HCT116 (cell line): ENCODE measurements around the gene PHACTR1. TPM values are rescaled to one million over a fixed set of nuclear protein-coding genes. Genes with fewer than 3 reads are reported as not detected.

Experiments
- ATAC-seq: fragments of 200-7000 bp; cut with Tn5 transposase; 2 replicates; pipeline ENCODE4 v1.9.1; 2020; ENCODE audit warnings: mild to moderate bottlenecking, moderate library complexity
- BruUV-seq: library from RNA; stranded (reverse); fragments of 400-500 nt; replicated peaks from 2 replicates; lab custom pipeline; 2021; lab: Mats Ljungman, UMichigan
- CTCF ChIA-PET: fragments of 300-600 bp; sonication (Branson Sonifier 250); formaldehyde crosslinking; loops from one replicate; lab custom pipeline; 2021; ENCODE audit warnings: antibody characterized with exemption; lab: Charles Lee
- POLR2A ChIA-PET: fragments of 300-600, 350-600 bp; sonication (Branson Sonifier 250); formaldehyde crosslinking; loops from one replicate; lab custom pipeline; 2021; ENCODE audit warnings: antibody characterized with exemption; lab: Charles Lee
- RAD21 ChIA-PET, 2 experiments: fragments of 300-600 bp; sonication (Branson Sonifier 250); formaldehyde crosslinking; loops; one replicate each; lab custom pipeline; 2023; ENCODE audit warnings: low total read pairs in 2 of 2; ENCODE audit not compliant: uncharacterized antibody in 2 of 2, unreplicated experiment in 2 of 2, low non-redundant PET in 1 of 2; lab: Charles Lee
- DNase-seq: peaks from one replicate; pipeline ENCODE4 v3.0.0-alpha.2; 2010; ENCODE audit warnings: low read depth, low spot score
- H2AFZ ChIP-seq: fragments of 200-600 bp; shearing (Covaris generic), sonication (generic); 2 replicates; pipeline ENCODE4 v1.6.1; 2017; ENCODE audit warnings: low read depth, mixed run types, mixed read lengths, antibody characterized with exemption, low read length; ENCODE audit not compliant: poor library complexity, severe bottlenecking
- H3K27ac ChIP-seq: 2 replicates; pipeline ENCODE4 v1.5.1; 2012; ENCODE audit warnings: low read depth, low read length
- H3K27me3 ChIP-seq: fragments of 200-600 bp; sonication (generic); 2 replicates; pipeline ENCODE4 v1.6.1; 2016; ENCODE audit warnings: mixed run types, low read length, mixed read lengths; ENCODE audit not compliant: insufficient read depth
- H3K36me3 ChIP-seq, 2 experiments: fragments of 200-500 bp in 1 of 2; fragments of 200-600 bp in 1 of 2; sonication (Bioruptor generic) in 1 of 2; sonication (generic) in 1 of 2; 2 replicates each; pipeline versions ENCODE4 v1.5.1 to v1.6.1; 2014 to 2016; ENCODE audit warnings: low read length in 2 of 2, inconsistent platforms in 1 of 2, mixed read lengths in 1 of 2, mixed run types in 1 of 2; ENCODE audit not compliant: insufficient read depth in 2 of 2, control insufficient read depth in 1 of 2
- H3K4me1 ChIP-seq, 2 experiments: fragments of 200-600 bp in 1 of 2; sonication (generic) in 1 of 2; 2 replicates each; pipeline versions ENCODE4 v1.5.1 to v1.6.1; 2012 to 2017; ENCODE audit warnings: low read length in 2 of 2, inconsistent platforms in 1 of 2, mild to moderate bottlenecking in 1 of 2, mixed read lengths in 1 of 2, mixed run types in 1 of 2, moderate library complexity in 1 of 2; ENCODE audit not compliant: insufficient read depth in 2 of 2, control insufficient read depth in 1 of 2
- H3K4me2 ChIP-seq: fragments of 200-600 bp; sonication (generic); 2 replicates; pipeline ENCODE4 v1.6.1; 2017; ENCODE audit warnings: mixed run types, low read length, mixed read lengths
- H3K4me3 ChIP-seq, 2 experiments: fragments of 200-600 bp in 1 of 2; sonication (generic) in 1 of 2; replicated peaks in 1 of 2; 2 replicates each; pipeline ENCODE4 v1.5.1; 2011 to 2016; ENCODE audit warnings: low read length in 2 of 2, control low read depth in 1 of 2, low read depth in 1 of 2, mild to moderate bottlenecking in 1 of 2, mixed read lengths in 1 of 2, mixed run types in 1 of 2
- H3K79me2 ChIP-seq: fragments of 200-600 bp; sonication (generic); 2 replicates; pipeline ENCODE4 v1.6.1; 2017; ENCODE audit warnings: mild to moderate bottlenecking, mixed run types, low read length, moderate library complexity, mixed read lengths; ENCODE audit not compliant: insufficient read depth
- H3K9ac ChIP-seq: fragments of 200-600 bp; sonication (generic); 2 replicates; pipeline ENCODE4 v1.6.1; 2016; ENCODE audit warnings: low read length, mixed read lengths
- H3K9me2 ChIP-seq: fragments of 200-600 bp; sonication (generic), shearing (Covaris generic); 2 replicates; pipeline ENCODE4 v1.6.1; 2017; ENCODE audit warnings: mixed run types, mild to moderate bottlenecking, moderate library complexity; ENCODE audit not compliant: insufficient read depth
- H3K9me3 ChIP-seq, 2 experiments: fragments of 200-500 bp in 1 of 2; fragments of 200-600 bp in 1 of 2; sonication (Bioruptor generic) in 1 of 2; sonication (generic) in 1 of 2; 2 replicates each; pipeline ENCODE4 v1.6.1; 2014 to 2017; ENCODE audit warnings: low read length in 2 of 2, mixed read lengths in 2 of 2, inconsistent platforms in 1 of 2, low read depth in 1 of 2, mild to moderate bottlenecking in 1 of 2, mixed run types in 1 of 2, moderate library complexity in 1 of 2; ENCODE audit not compliant: control insufficient read depth in 1 of 2, insufficient read depth in 1 of 2
- H4K20me1 ChIP-seq: fragments of 200-600 bp; sonication (generic), shearing (Covaris generic); 2 replicates; pipeline ENCODE4 v1.6.1; 2017; ENCODE audit warnings: mixed run types, mild to moderate bottlenecking, moderate library complexity; ENCODE audit not compliant: insufficient read depth
- CBX3 ChIP-seq: IDR thresholded peaks from 2 replicates; pipeline ENCODE4 v1.6.1; 2012; ENCODE audit warnings: low read depth
- ELF1 ChIP-seq: IDR thresholded peaks from 2 replicates; pipeline ENCODE4 v1.6.1; 2012; ENCODE audit warnings: low read depth, borderline replicate concordance
- EZH2 ChIP-seq: fragments of 200-600 bp; sonication (generic); IDR thresholded peaks from 2 replicates; pipeline ENCODE4 v1.6.1; 2017; ENCODE audit warnings: antibody characterized with exemption, mixed run types
- FOSL1 ChIP-seq: IDR thresholded peaks from 2 replicates; pipeline ENCODE4 v1.6.1; 2012; ENCODE audit warnings: low read depth
- JUND ChIP-seq: IDR thresholded peaks from 2 replicates; pipeline ENCODE4 v1.6.1; 2012
- POLR2A ChIP-seq: IDR thresholded peaks from 2 replicates; pipeline ENCODE4 v1.7.0; 2011; ENCODE audit warnings: borderline replicate concordance; ENCODE audit not compliant: insufficient read depth, insufficient read length; ENCODE audit errors: extremely low read depth
- POLR2AphosphoS5 ChIP-seq: IDR thresholded peaks from 2 replicates; pipeline ENCODE4 v1.6.1; 2011; ENCODE audit warnings: mild to moderate bottlenecking, low read depth, low read length, moderate library complexity
- RAD21 ChIP-seq: IDR thresholded peaks from 2 replicates; pipeline ENCODE4 v1.6.1; 2012; ENCODE audit warnings: low read depth, mild to moderate bottlenecking
- SP1 ChIP-seq: IDR thresholded peaks from 2 replicates; pipeline ENCODE4 v1.6.1; 2012; ENCODE audit warnings: low read depth
- ZBTB33 ChIP-seq: IDR thresholded peaks from 2 replicates; pipeline ENCODE4 v1.6.1; 2011; ENCODE audit warnings: mild to moderate bottlenecking, low read length, moderate library complexity; ENCODE audit not compliant: insufficient replicate concordance; ENCODE audit errors: extremely low read depth
- ZFX ChIP-seq: fragments of 450-650 bp; IDR thresholded peaks from 2 replicates; pipeline ENCODE4 v1.6.1; 2017
- intact Hi-C: fragments of 100-400 bp; cut with micrococcal nuclease; formaldehyde crosslinking; loops from 2 replicates; pipeline ENCODE4 v1.10.0; 2022
- total RNA-seq: library from RNA; stranded (reverse); gene quantifications from one replicate; pipeline ENCODE4 v1.2.1, GENCODE V29; 2021; ENCODE audit not compliant: unreplicated experiment
- TF ChIP-seq, protein P1 (sequence below), 3 experiments: fragments of 200-600 bp in 1 of 3; sonication (generic) in 1 of 3; IDR thresholded peaks in 2 of 3; conservative IDR thresholded peaks in 1 of 3; 2 replicates each; pipeline ENCODE4 v1.5.1; 2012 to 2017; ENCODE audit warnings: low read depth in 2 of 3, low read length in 2 of 3, antibody characterized with exemption in 1 of 3, borderline replicate concordance in 1 of 3, control low read depth in 1 of 3, mild to moderate bottlenecking in 1 of 3, mixed read lengths in 1 of 3, mixed run types in 1 of 3, moderate library complexity in 1 of 3; ENCODE audit not compliant: insufficient read depth in 1 of 3
- TF ChIP-seq, protein P2 (sequence below): IDR thresholded peaks from 2 replicates; pipeline ENCODE4 v1.6.1; 2012; ENCODE audit warnings: low read depth

The PHACTR1 gene
- total RNA-seq, 1 experiment from 2014 or later, result 0.17 TPM

GRCh38 chr6:13146442-13146841 lies 429.9 kb downstream of the PHACTR1 start:
- DNase-seq (no peak), ATAC-seq (no peak)
- intact Hi-C loops, result no loop called here
- no peak overlapping the region for H3K9ac ChIP-seq
- RAD21 ChIA-PET, result no interaction called here
- no peak for TF ChIP-seq SP1
- no peak for TF ChIP-seq ELF1
- TF ChIP-seq FOSL1, result no peak
- no peak for TF ChIP-seq RAD21
- no peak for TF ChIP-seq CBX3
- TF ChIP-seq POLR2A, result no peak
- TF ChIP-seq JUND, result no peak
- TF ChIP-seq POLR2AphosphoS5, result no peak
- TF ChIP-seq ZBTB33, result no peak
- TF ChIP-seq, protein P1, sequence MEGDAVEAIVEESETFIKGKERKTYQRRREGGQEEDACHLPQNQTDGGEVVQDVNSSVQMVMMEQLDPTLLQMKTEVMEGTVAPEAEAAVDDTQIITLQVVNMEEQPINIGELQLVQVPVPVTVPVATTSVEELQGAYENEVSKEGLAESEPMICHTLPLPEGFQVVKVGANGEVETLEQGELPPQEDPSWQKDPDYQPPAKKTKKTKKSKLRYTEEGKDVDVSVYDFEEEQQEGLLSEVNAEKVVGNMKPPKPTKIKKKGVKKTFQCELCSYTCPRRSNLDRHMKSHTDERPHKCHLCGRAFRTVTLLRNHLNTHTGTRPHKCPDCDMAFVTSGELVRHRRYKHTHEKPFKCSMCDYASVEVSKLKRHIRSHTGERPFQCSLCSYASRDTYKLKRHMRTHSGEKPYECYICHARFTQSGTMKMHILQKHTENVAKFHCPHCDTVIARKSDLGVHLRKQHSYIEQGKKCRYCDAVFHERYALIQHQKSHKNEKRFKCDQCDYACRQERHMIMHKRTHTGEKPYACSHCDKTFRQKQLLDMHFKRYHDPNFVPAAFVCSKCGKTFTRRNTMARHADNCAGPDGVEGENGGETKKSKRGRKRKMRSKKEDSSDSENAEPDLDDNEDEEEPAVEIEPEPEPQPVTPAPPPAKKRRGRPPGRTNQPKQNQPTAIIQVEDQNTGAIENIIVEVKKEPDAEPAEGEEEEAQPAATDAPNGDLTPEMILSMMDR (IDR thresholded peaks at IDR 0.05 in 2 of 3, conservative IDR thresholded peaks at IDR 0.05 in 1 of 3; ENCODE audit: borderline replicate concordance in 1 of 3, insufficient read depth in 1 of 3, low read depth in 2 of 3, low read length in 2 of 3), result no peak
- TF ChIP-seq ZFX, result no peak
- TF ChIP-seq, protein P2, sequence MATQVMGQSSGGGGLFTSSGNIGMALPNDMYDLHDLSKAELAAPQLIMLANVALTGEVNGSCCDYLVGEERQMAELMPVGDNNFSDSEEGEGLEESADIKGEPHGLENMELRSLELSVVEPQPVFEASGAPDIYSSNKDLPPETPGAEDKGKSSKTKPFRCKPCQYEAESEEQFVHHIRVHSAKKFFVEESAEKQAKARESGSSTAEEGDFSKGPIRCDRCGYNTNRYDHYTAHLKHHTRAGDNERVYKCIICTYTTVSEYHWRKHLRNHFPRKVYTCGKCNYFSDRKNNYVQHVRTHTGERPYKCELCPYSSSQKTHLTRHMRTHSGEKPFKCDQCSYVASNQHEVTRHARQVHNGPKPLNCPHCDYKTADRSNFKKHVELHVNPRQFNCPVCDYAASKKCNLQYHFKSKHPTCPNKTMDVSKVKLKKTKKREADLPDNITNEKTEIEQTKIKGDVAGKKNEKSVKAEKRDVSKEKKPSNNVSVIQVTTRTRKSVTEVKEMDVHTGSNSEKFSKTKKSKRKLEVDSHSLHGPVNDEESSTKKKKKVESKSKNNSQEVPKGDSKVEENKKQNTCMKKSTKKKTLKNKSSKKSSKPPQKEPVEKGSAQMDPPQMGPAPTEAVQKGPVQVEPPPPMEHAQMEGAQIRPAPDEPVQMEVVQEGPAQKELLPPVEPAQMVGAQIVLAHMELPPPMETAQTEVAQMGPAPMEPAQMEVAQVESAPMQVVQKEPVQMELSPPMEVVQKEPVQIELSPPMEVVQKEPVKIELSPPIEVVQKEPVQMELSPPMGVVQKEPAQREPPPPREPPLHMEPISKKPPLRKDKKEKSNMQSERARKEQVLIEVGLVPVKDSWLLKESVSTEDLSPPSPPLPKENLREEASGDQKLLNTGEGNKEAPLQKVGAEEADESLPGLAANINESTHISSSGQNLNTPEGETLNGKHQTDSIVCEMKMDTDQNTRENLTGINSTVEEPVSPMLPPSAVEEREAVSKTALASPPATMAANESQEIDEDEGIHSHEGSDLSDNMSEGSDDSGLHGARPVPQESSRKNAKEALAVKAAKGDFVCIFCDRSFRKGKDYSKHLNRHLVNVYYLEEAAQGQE, result no peak
- no peak for TF ChIP-seq EZH2
- H4K20me1 ChIP-seq, result no peaks in the 10 kb centered on the region
- H3K4me1 ChIP-seq, result no peaks in the 10 kb centered on the region
- H3K4me3 ChIP-seq, result no peak overlapping the region
- no TSS peak for BruUV-seq
- no peaks in the 10 kb centered on the region for H3K9me3 ChIP-seq
- CTCF ChIA-PET, result no interaction called here
- H3K4me2 ChIP-seq, result no peak overlapping the region
- POLR2A ChIA-PET, result no interaction called here
- no peaks in the 10 kb centered on the region for H3K36me3 ChIP-seq
- no peaks in the 10 kb centered on the region for H3K9me2 ChIP-seq
- no peaks in the 10 kb centered on the region for H3K79me2 ChIP-seq
- H3K27me3 ChIP-seq, result peaks cover 40% of the 10 kb centered on the region
- no peak overlapping the region for H2AFZ ChIP-seq
- no peak overlapping the region for H3K27ac ChIP-seq
